Daoy (cell line): ENCODE results near the gene SMAD3. TPM values are rescaled to one million over a fixed set of nuclear protein-coding genes. Genes with fewer than 3 reads are reported as not detected.
A peak's percentile ranks its signal among the peaks of the same experiment; 100 is the strongest.
"Not testable (repeated sequence)": the region's sequence is repeated elsewhere in the genome, so short reads cannot be mapped to it uniquely, and the experiment has no call there.

Experiments used
- DNase-seq: peaks from one replicate; pipeline ENCODE4 v3.0.0-alpha.2; 2015; ENCODE audit warnings: low read depth
- total RNA-seq: library from RNA; depleted of rRNA; stranded (reverse); fragments of >200 nt; shearing (Covaris generic); gene quantifications from 2 replicates; pipeline ENCODE4 v1.2.3, GENCODE V29; 2014

Gene SMAD3
- total RNA-seq, 1 experiment from 2014 or later = 48.1 TPM

- DNase-seq = no peak
Measured at GRCh38 chr15:67142092-67142766, 76.8 kb downstream of the SMAD3 start.

- DNase-seq = peak; percentile 77
Measured at GRCh38 chr15:67142767-67143100, 77.3 kb downstream of the SMAD3 start.

- peak; percentile 13 for DNase-seq
Measured at GRCh38 chr15:67143646-67144045, 78.2 kb downstream of the SMAD3 start.

- DNase-seq = peak; percentile 94
Measured at GRCh38 chr15:67144609-67145311, 79.4 kb downstream of the SMAD3 start.

- DNase-seq = no peak
Measured at GRCh38 chr15:67145312-67145610, 79.9 kb downstream of the SMAD3 start.

- no peak for DNase-seq
Measured at GRCh38 chr15:67145710-67146109, 80.3 kb downstream of the SMAD3 start.

GRCh38 chr15:67146234-67146633 lies 80.8 kb downstream of the SMAD3 start:
- peak; percentile 90 for DNase-seq

GRCh38 chr15:67146875-67147381 lies 81.5 kb downstream of the SMAD3 start:
- DNase-seq = peak; percentile 89

- peak; percentile 44 for DNase-seq
Measured at GRCh38 chr15:67147396-67147949, 82.1 kb downstream of the SMAD3 start.

- DNase-seq = peak; percentile 92
Measured at GRCh38 chr15:67148196-67148701, 82.8 kb downstream of the SMAD3 start.

- peak; percentile 63 for DNase-seq
Measured at GRCh38 chr15:67149068-67149772, 83.8 kb downstream of the SMAD3 start.

GRCh38 chr15:67149773-67150022 lies 84.3 kb downstream of the SMAD3 start:
- no peak for DNase-seq

GRCh38 chr15:67150023-67150860 lies 84.8 kb downstream of the SMAD3 start:
- DNase-seq = peak; percentile 99

GRCh38 chr15:67152429-67152828 lies 87.0 kb downstream of the SMAD3 start:
- no peak for DNase-seq

GRCh38 chr15:67153044-67153443 lies 87.6 kb downstream of the SMAD3 start:
- not testable (repeated sequence) for DNase-seq

GRCh38 chr15:67154249-67154648 lies 88.8 kb downstream of the SMAD3 start:
- no peak for DNase-seq

GRCh38 chr15:67156426-67156825 lies 91.0 kb downstream of the SMAD3 start:
- DNase-seq = no peak

GRCh38 chr15:67156834-67157233 lies 91.4 kb downstream of the SMAD3 start:
- no peak for DNase-seq

- peak; percentile 6 for DNase-seq
Measured at GRCh38 chr15:67157521-67158252, 92.3 kb downstream of the SMAD3 start.

- no peak for DNase-seq
Measured at GRCh38 chr15:67158367-67158766, 93.0 kb downstream of the SMAD3 start.

- no peak for DNase-seq
Measured at GRCh38 chr15:67161412-67161811, 96.0 kb downstream of the SMAD3 start.
